Immature natural killer cell (primary cell): Measurements from ENCODE around the gene DYNLT2B. TPM values are rescaled to one million over a fixed set of nuclear protein-coding genes. Genes with fewer than 3 reads are reported as not detected.
"Not testable (repeated sequence)": the region's sequence is repeated elsewhere in the genome, so short reads cannot be mapped to it uniquely, and the experiment has no call there.

Experiments
- DNase-seq, 3 donors: peaks; one replicate each; pipeline ENCODE4 v3.0.0; 2022; ENCODE audit warnings: mixed read lengths in 1 of 3
- H3K27ac Mint-ChIP-seq, 6 donors: one replicate each; pipeline ENCODE4 v1.8.0; 2020; ENCODE audit warnings: mixed read lengths in 6 of 6, mild to moderate bottlenecking in 5 of 6, inconsistent platforms in 4 of 6, moderate library complexity in 3 of 6
- H3K27me3 Mint-ChIP-seq, 3 donors: one replicate each; pipeline ENCODE4 v1.8.0; 2020 to 2021; ENCODE audit warnings: low read depth in 3 of 3, mild to moderate bottlenecking in 3 of 3, mixed read lengths in 3 of 3, moderate library complexity in 3 of 3, inconsistent platforms in 1 of 3
- H3K36me3 Mint-ChIP-seq, 3 donors: one replicate each; pipeline ENCODE4 v1.8.0; 2020; ENCODE audit warnings: mixed read lengths in 3 of 3, inconsistent platforms in 2 of 3, mild to moderate bottlenecking in 2 of 3
- H3K4me1 Mint-ChIP-seq, 2 donors: one replicate each; pipeline ENCODE4 v1.8.0; 2020; ENCODE audit warnings: inconsistent platforms in 2 of 2, mild to moderate bottlenecking in 2 of 2, mixed read lengths in 2 of 2, moderate library complexity in 1 of 2
- H3K4me3 Mint-ChIP-seq, 5 donors: one replicate each; pipeline ENCODE4 v1.8.0; 2020; ENCODE audit warnings: mild to moderate bottlenecking in 5 of 5, mixed read lengths in 5 of 5, inconsistent platforms in 3 of 5, moderate library complexity in 3 of 5
- H3K9me3 Mint-ChIP-seq, 6 donors: one replicate each; pipeline ENCODE4 v1.8.0; 2020; ENCODE audit warnings: mild to moderate bottlenecking in 6 of 6, mixed read lengths in 6 of 6, inconsistent platforms in 4 of 6, moderate library complexity in 3 of 6
- polyA plus RNA-seq, 3 donors: library from polyadenylated mRNA; unstranded; fragments of 300-500 nt; fragmentation: Illumina TruSeq; gene quantifications; one replicate each; pipeline ENCODE4 v1.2.3, GENCODE V29; 2021

DYNLT2B gene
- 10 to 100 TPM; 15.6 to 17.8 (median 16.8) TPM for polyA plus RNA-seq

DNA sequence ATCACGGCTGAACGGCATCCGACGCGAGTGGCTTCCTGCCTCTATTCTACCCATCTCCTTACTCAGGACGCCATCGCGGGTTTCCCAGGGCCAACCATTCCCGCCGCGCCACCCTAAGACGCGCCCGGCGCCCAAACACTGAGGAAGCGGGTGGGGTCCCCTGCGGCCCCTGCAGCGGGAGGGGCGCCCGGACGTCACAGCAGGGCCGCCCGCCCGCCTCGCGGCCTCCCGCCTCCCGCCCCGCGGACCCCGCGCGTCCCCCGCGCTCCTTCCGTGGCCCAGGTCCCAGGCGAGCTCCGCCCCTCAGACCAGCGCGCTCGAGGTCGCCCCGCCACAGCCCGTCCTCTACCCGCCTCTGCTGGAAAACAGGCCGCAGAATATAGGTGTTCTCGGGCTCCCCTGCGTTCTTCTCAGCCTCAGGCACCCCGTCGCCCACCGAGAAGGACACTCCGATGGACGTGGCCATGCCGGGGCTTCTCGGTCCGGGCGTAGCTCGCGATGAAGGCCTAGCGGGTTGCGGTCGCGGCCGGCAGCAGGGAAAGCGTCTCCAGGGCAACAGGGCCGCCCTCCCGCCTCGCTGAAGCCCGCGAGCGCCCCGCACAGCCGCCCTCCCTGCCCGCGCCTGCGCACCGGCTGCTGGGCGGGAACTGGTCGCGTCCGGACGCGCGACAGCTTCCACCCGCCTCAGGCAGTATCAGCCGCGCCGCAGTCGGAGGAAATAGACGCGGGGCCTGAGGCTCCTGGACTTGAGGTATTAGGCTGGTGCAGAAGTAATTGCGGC lies at the start of gene DYNLT2B:
DYNLT2B (minus strand) TSS at position 554 of the 781 bp plus-strand sequence; CDS start at position 466, 88 bp downstream.
- Mint-ChIP-seq H3K9me3 (no peaks in the 10 kb centered on the region), H3K4me1 (peaks cover 12 to 15% of the 10 kb centered on the region in 2 donors), H3K36me3 (peaks cover 0 to 8% (median 0%) of the 10 kb centered on the region in 3 donors), H3K27ac (peak within 1 kb of the TSS; percentile 89 to 97 (median 95)), H3K4me3 (peak within 1 kb of the TSS; percentile 92 to 97 (median 95)), H3K27me3 (peaks cover 13 to 25% (median 16%) of the 10 kb centered on the region in 3 donors)
- peak; percentile 93 to 94 (median 93) for DNase-seq

DNA sequence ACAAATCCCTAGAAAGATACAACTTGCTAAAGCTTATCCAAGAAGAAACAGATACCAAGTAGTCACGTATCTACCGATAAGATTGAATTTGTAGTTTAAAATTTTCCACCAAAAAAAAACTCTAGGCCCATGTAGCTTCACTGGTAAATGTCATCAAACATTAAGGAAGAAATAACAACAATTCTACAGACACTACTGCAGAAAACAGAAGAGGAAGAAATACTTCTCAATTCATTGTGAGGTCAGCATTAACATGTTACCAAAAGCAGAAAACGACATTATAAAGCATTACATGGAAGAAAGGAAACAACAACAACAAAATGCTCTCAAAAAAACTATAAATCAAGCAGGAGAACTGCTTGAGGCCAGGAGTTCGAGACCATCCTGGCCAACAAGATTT lies 47.7 kb upstream of the DYNLT2B start:
- no peaks in the 10 kb centered on the region for H3K27me3 Mint-ChIP-seq
- H3K36me3 Mint-ChIP-seq, result peaks cover 19 to 34% (median 21%) of the 10 kb centered on the region in 3 donors
- H3K27ac Mint-ChIP-seq, result peak overlapping the region in 1 of 6 donors; percentile 40
- no peaks in the 10 kb centered on the region for H3K9me3 Mint-ChIP-seq
- DNase-seq, result no peak
- no peaks in the 10 kb centered on the region for H3K4me1 Mint-ChIP-seq
- H3K4me3 Mint-ChIP-seq, result no peak overlapping the region

DNA sequence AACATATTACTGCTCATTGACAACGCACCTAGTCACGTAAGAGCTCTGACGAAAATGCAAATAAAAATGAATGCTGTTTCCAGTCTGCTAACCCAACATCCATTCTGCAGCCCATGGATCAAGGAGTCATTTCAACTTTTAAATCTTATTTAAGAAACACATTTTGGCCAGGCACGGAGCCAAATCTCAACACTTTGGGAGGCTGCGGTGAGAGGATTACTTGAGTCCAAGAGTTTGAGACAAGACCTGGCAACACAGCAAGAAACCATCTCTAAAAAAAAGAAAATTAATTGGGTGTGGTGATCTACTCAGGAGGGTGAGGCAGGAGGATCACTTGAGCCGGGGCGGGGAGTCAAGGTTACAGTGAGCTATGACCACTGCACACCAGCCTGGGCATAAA lies 42.5 kb upstream of the DYNLT2B start:
- no peak for DNase-seq
- peaks cover 30 to 37% of the 10 kb centered on the region in 2 donors for H3K4me1 Mint-ChIP-seq
- peak overlapping the region in 4 of 6 donors; percentile 16 to 66 (median 53) for H3K27ac Mint-ChIP-seq
- H3K9me3 Mint-ChIP-seq, result no peaks in the 10 kb centered on the region
- no peak overlapping the region for H3K4me3 Mint-ChIP-seq
- peaks cover 35 to 52% (median 50%) of the 10 kb centered on the region in 3 donors for H3K36me3 Mint-ChIP-seq
- H3K27me3 Mint-ChIP-seq, result peaks cover 4 to 9% (median 8%) of the 10 kb centered on the region in 3 donors

DNA sequence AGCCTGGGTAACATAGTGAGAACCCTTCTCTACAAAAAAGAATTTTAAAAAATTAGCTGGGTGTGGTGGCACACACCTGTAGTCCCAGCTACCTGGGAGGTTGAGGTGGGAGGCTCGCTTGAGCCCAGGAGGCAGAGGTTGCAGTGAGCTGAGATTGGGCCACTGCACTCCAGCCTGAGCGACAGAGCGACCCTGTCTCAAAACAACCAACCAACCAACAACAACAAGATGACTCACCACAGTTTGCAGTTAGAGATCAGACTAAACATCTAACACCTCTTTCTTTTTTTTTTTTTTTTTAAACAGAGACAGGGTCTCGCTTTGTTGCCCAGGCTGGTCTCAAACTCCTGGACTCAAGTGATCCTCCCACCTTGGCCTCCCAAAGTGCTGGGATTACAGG lies 40.5 kb upstream of the DYNLT2B start:
- H3K4me3 Mint-ChIP-seq, result peak overlapping the region in 2 of 5 donors; percentile 73 to 81
- peak overlapping the region; percentile 73 to 89 (median 82) for H3K27ac Mint-ChIP-seq
- peak; percentile 6 to 45 (median 14) for DNase-seq
- peaks cover 45 to 68% (median 64%) of the 10 kb centered on the region in 3 donors for H3K36me3 Mint-ChIP-seq
- H3K9me3 Mint-ChIP-seq, H3K27me3 Mint-ChIP-seq: not testable (repeated sequence)
- peaks cover 30 to 42% of the 10 kb centered on the region in 2 donors for H3K4me1 Mint-ChIP-seq

DNA sequence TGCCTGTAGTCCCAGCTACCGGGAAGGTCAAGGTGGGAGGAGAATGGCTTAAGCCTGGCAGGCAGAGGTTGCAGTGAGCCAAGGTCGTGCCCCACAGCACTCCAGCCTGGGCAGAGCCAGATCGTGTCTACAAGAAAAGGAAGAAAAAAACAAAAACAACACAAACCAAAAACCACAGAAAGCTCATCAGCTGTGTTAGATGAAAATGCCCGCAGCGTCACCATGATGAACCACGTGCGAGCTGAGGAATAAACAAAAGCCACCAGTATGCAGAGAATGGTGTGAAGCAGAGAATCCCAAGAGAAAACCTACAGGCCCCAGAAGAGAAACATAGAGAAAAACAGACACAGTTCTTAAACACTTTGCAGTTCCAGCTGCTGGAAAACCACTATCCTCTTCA lies 39.9 kb upstream of the DYNLT2B start:
- DNase-seq, result peak; percentile 59 to 77 (median 70)
- H3K4me3 Mint-ChIP-seq, result peak overlapping the region in 4 of 5 donors; percentile 41 to 81 (median 68)
- peaks cover 48 to 71% (median 64%) of the 10 kb centered on the region in 3 donors for H3K36me3 Mint-ChIP-seq
- peaks cover 32 to 47% of the 10 kb centered on the region in 2 donors for H3K4me1 Mint-ChIP-seq
- H3K9me3 Mint-ChIP-seq, result no peaks in the 10 kb centered on the region
- H3K27ac Mint-ChIP-seq, result peak overlapping the region; percentile 73 to 89 (median 82)
- peaks cover 4 to 9% (median 8%) of the 10 kb centered on the region in 3 donors for H3K27me3 Mint-ChIP-seq

DNA sequence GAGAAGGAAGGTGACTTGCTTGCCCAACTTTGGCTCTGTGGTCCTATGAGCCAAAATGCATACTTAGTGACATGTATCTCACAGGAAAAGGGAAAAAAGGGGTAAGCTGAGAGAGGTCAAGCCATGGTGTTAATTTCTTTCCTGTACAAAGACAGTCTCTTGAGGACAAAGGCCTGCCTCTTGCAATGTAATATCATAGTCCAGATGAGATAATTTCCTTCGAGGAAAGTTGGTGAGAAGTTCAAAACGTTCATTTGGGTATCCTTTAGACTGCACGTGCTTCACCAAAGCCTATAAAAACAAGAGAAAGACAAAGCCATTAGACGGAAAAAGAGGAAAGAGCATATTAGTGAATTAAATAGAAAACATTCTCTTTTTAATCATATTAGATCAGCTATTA lies 38.5 kb upstream of the DYNLT2B start:
- Mint-ChIP-seq H3K36me3 (peaks cover 44 to 65% (median 57%) of the 10 kb centered on the region in 3 donors), H3K27me3 (peaks cover 4 to 11% (median 9%) of the 10 kb centered on the region in 3 donors), H3K4me3 (peak overlapping the region in 1 of 5 donors; percentile 4), H3K9me3 (no peaks in the 10 kb centered on the region), H3K27ac (peak overlapping the region in 5 of 6 donors; percentile 1 to 86 (median 68)), H3K4me1 (peaks cover 38 to 59% of the 10 kb centered on the region in 2 donors)
- DNase-seq, result no peak

DNA sequence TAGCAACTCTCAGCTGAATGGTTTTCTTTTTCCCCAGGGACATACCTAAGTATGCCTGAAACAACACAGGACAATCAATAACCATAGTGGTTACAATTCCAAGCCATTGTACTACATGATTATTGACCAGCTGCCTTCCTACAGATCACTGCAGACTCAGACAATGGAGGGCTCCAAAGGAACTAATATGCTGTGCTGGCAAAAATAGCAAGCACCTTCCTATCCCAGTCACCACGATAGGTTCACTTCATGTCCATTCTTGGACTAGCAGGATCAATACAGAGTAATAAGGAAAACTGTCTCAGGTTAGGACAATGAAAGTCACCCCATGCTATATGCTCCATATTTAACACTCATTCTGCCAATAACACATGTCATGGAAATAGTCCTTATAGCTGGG lies 37.6 kb upstream of the DYNLT2B start:
- H3K27ac Mint-ChIP-seq, result peak overlapping the region in 1 of 6 donors; percentile 30
- H3K9me3 Mint-ChIP-seq, result no peaks in the 10 kb centered on the region
- peaks cover 40 to 59% (median 50%) of the 10 kb centered on the region in 3 donors for H3K36me3 Mint-ChIP-seq

DNA sequence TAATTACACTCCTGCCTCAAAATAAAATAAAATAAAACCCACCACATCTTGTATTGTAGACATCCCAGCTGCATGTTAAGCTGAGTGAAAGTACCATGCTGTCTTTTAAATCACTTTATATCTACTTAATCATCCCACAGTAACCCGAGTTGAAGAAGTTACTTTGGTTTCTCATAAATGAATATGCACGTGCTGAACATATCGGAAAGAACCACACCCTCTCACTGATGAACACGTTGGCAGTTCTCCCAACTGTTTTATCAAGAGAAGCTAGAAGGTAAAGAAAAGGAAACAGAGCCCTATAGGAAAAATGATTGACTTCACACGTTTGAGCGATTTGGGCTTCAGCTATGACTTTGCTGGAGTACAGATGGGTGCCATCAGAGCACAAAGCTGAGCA lies 36.1 kb upstream of the DYNLT2B start:
- H3K27me3 Mint-ChIP-seq, result peaks cover 4 to 12% (median 7%) of the 10 kb centered on the region in 3 donors
- peak overlapping the region in 2 of 6 donors; percentile 16 to 23 for H3K27ac Mint-ChIP-seq
- peaks cover 37 to 49% (median 43%) of the 10 kb centered on the region in 3 donors for H3K36me3 Mint-ChIP-seq
- no peaks in the 10 kb centered on the region for H3K9me3 Mint-ChIP-seq
- DNase-seq, result no peak
- peaks cover 54 to 75% of the 10 kb centered on the region in 2 donors for H3K4me1 Mint-ChIP-seq
- H3K4me3 Mint-ChIP-seq, result no peak overlapping the region

More for the DNA sequence above, 37.6 kb upstream of the DYNLT2B start:
- H3K4me1 Mint-ChIP-seq, result peaks cover 47 to 68% of the 10 kb centered on the region in 2 donors
- no peak overlapping the region for H3K4me3 Mint-ChIP-seq
- peaks cover 4 to 12% (median 9%) of the 10 kb centered on the region in 3 donors for H3K27me3 Mint-ChIP-seq
- no peak for DNase-seq

DNA sequence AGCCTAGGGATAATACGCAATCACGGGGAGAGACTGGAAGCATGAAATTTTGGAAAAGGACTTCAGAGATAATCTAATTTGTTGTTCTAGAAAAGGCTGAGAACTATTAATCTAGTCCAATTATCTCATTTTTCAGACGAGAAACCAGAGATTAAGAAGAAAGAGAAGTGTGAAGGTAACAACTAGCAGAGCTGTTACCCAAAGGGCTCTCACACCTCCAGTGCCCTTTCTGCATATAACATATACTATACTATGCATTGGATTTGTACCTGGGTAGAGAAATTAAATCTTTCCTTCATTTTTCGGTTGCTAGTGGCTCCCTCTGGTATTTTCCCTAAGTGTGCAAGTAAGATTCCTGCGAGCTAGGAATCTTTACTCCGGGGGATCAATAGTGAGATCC lies 33.5 kb upstream of the DYNLT2B start:
- H3K27ac Mint-ChIP-seq, result peak overlapping the region; percentile 56 to 89 (median 79)
- peaks cover 30 to 43% (median 41%) of the 10 kb centered on the region in 3 donors for H3K36me3 Mint-ChIP-seq
- DNase-seq, result peak in 2 of 3 donors; percentile 10 to 25
- H3K4me3 Mint-ChIP-seq, result peak overlapping the region in 3 of 5 donors; percentile 37 to 78 (median 69)
- peaks cover 33 to 58% of the 10 kb centered on the region in 2 donors for H3K4me1 Mint-ChIP-seq
- H3K9me3 Mint-ChIP-seq, result no peaks in the 10 kb centered on the region
- peaks cover 0 to 5% (median 0%) of the 10 kb centered on the region in 3 donors for H3K27me3 Mint-ChIP-seq

DNA sequence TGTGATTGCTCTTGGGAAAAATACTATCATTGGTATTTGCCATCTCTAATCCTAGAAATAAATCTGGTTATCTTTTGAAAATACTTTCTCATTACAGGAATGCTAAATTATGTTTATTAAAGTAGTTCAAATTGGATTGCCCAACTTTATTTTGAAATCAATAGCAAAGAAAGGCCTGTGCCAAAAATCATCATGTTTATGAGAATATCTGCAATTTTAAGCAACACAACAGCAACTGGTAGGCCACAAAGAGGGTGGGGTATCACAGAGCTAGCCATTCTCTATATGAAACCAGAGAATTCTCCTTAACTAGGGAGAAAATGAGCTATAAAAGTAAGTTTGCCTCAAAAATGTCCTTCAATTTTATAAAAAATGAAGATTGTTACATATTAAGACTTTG lies 32.0 kb upstream of the DYNLT2B start:
- Mint-ChIP-seq H3K36me3 (peaks cover 16 to 32% (median 28%) of the 10 kb centered on the region in 3 donors), H3K4me3 (peak overlapping the region in 2 of 5 donors; percentile 66 to 69), H3K9me3 (no peaks in the 10 kb centered on the region), H3K27ac (peak overlapping the region in 4 of 6 donors; percentile 21 to 82 (median 56)), H3K4me1 (peaks cover 29 to 55% of the 10 kb centered on the region in 2 donors), H3K27me3 (peaks cover 0 to 4% (median 0%) of the 10 kb centered on the region in 3 donors)
- no peak for DNase-seq

DNA sequence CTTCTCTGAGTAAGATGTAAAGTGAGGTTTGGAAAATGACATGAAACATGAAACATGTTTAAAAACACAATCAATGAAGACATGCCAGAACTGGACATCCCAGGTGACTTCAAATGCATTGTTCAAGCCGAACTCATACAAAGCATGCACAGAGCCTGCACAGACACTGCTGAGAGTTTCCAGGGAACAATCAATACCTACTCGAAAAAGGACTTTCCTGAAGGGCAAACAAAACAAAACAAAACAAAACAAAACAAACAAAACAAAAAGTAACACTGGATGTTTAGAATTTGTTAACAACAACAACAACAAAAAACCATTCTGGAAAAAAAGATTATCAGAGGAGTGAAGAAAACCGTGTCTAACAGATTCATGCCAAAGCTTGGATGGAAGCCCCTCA lies 30.7 kb upstream of the DYNLT2B start:
- Mint-ChIP-seq H3K36me3 (peaks cover 11 to 24% (median 14%) of the 10 kb centered on the region in 3 donors), H3K9me3 (no peaks in the 10 kb centered on the region), H3K4me3 (no peak overlapping the region), H3K27ac (peak overlapping the region in 1 of 6 donors; percentile 19), H3K4me1 (peaks cover 31 to 57% of the 10 kb centered on the region in 2 donors), H3K27me3 (peaks cover 0 to 4% (median 0%) of the 10 kb centered on the region in 3 donors)
- DNase-seq, result no peak

DNA sequence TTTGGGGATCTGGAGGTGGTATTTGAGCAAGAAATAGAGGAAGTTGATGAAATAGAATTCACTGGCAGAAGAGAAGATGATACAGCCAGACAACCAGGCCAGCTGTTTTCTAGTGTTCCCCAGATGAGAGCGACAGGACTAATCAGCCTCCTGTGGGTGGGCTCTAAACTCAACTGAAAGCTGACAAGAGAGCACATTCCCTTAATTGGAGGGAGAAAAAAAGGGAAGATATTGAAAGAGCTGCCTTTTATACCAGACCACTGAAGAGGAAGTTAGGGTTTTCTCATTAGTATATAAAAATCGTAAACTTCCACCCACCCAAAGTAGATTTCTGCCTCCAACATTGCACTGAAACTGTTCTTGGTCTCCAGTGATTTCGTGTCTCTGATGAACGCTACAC lies 26.6 kb upstream of the DYNLT2B start:
- Mint-ChIP-seq H3K27ac (peak overlapping the region in 5 of 6 donors; percentile 6 to 69 (median 43)), H3K4me3 (no peak overlapping the region), H3K27me3 (no peaks in the 10 kb centered on the region), H3K4me1 (peaks cover 6 to 19% of the 10 kb centered on the region in 2 donors), H3K9me3 (no peaks in the 10 kb centered on the region), H3K36me3 (peaks cover 6 to 22% (median 8%) of the 10 kb centered on the region in 3 donors)
- DNase-seq, result no peak

DNA sequence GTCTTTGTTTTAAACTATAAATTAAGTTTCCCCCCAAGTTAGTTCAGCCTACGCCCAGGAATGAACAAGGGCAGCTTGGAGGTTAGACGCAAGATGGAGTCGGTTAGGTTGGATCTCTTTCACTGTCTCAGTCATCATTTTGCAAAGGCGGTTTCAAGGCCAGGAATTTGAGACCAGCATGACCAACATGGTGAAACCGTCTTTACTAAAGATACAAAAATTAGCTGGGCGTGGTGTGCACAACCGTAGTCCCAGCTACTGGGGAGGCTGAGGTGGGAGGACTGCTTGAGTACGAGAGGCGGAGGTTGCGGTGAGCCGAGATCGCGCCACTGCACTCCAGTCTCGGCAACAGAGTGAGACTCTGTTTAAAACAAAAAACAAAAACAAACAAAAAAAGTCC lies 25.9 kb upstream of the DYNLT2B start:
- H3K4me1 Mint-ChIP-seq, result peaks cover 6 to 14% of the 10 kb centered on the region in 2 donors
- not testable (repeated sequence) for H3K27ac Mint-ChIP-seq, H3K9me3 Mint-ChIP-seq, H3K4me3 Mint-ChIP-seq, DNase-seq, H3K27me3 Mint-ChIP-seq
- H3K36me3 Mint-ChIP-seq, result peaks cover 6 to 18% (median 8%) of the 10 kb centered on the region in 3 donors

DNA sequence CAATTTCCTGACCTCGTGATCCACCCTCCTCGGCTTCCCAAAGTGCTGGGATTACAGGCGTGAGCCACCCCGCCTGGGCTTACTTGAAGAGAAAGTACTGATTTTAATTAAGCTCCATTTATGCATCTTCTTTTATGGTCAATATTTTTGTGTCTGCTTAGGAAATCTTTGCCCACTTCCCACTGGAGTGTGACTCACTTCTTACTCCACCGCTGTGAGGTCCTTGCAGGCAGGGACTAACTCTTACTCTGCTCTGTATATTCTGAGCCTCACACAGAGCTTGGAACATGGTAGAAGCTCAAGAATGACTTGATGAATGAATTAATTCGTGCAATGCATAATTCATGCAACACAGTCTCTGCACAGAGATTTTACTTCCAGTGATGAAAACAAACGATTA lies 23.1 kb upstream of the DYNLT2B start:
- Mint-ChIP-seq H3K27ac (no peak overlapping the region), H3K4me1 (peaks cover 5 to 12% of the 10 kb centered on the region in 2 donors), H3K4me3 (no peak overlapping the region), H3K36me3 (peaks cover 0 to 5% (median 0%) of the 10 kb centered on the region in 3 donors), H3K9me3 (no peaks in the 10 kb centered on the region), H3K27me3 (peaks cover 0 to 8% (median 1%) of the 10 kb centered on the region in 3 donors)
- DNase-seq, result no peak
